H1 (cell line): ENCODE data around the gene ZSCAN10. TPM values are rescaled to one million over a fixed set of nuclear protein-coding genes. Genes with fewer than 3 reads are reported as not detected.

ENCODE experiments used
- BRCA1 ChIP-seq: IDR thresholded peaks from 2 replicates; pipeline ENCODE4 v1.6.1; 2012; ENCODE audit warnings: low read depth, low read length, improper control_type of control experiment
- CBX5 ChIP-seq: fragments of 300-800, 300-1000 bp; sonication (generic); IDR thresholded peaks from 2 replicates; pipeline ENCODE4 v1.7.1; 2016; ENCODE audit warnings: antibody characterized with exemption, low read length, low read depth
- CEBPB ChIP-seq: IDR thresholded peaks from 2 replicates; pipeline ENCODE4 v1.6.1; 2012; ENCODE audit warnings: low read depth, low read length
- CHD1 ChIP-seq: IDR thresholded peaks from 2 replicates; pipeline ENCODE4 v1.6.1; 2012; ENCODE audit warnings: low read depth, low read length, improper control_type of control experiment
- CTBP2 ChIP-seq: IDR thresholded peaks from 2 replicates; pipeline ENCODE4 v1.7.0; 2011; ENCODE audit warnings: borderline replicate concordance, mild to moderate bottlenecking, moderate library complexity, mixed read lengths, low read length; ENCODE audit not compliant: insufficient read depth, insufficient read length
- CTCF ChIP-seq, 3 experiments: IDR thresholded peaks; 1 replicate in 2 of 3; 2 replicates in 1 of 3; pipeline versions ENCODE4 v1.5.1 to v1.6.1; 2011; ENCODE audit warnings: low read length in 3 of 3, mild to moderate bottlenecking in 3 of 3, inconsistent platforms in 2 of 3, low read depth in 1 of 3, moderate library complexity in 1 of 3; ENCODE audit not compliant: insufficient read depth in 1 of 3; ENCODE audit errors: control extremely low read depth in 1 of 3
- HDAC6 ChIP-seq: IDR thresholded peaks from one replicate; pipeline ENCODE4 v1.7.1; 2012; ENCODE audit warnings: low read depth, mild to moderate bottlenecking, inconsistent platforms, low read length, moderate library complexity
- KDM1A ChIP-seq: fragments of 200-600, 300-600 bp; sonication (generic); IDR thresholded peaks from 2 replicates; pipeline ENCODE4 v1.7.1; 2016; ENCODE audit warnings: mild to moderate bottlenecking, low read length, borderline replicate concordance
- POLR2A ChIP-seq, 2 experiments: IDR thresholded peaks; 1 replicate in 1 of 2; 2 replicates in 1 of 2; pipeline ENCODE4 v1.6.1; 2011; ENCODE audit warnings: low read depth in 2 of 2, low read length in 2 of 2, mild to moderate bottlenecking in 2 of 2; ENCODE audit errors: control extremely low read depth in 1 of 2
- POLR2AphosphoS5 ChIP-seq: IDR thresholded peaks from 2 replicates; pipeline ENCODE4 v1.6.1; 2011; ENCODE audit warnings: low read depth, low read length
- POU5F1 ChIP-seq: IDR thresholded peaks from 2 replicates; pipeline ENCODE4 v1.6.1; 2011; ENCODE audit warnings: low read depth, mild to moderate bottlenecking, low read length, moderate library complexity
- RAD21 ChIP-seq, 2 experiments: IDR thresholded peaks in 1 of 2; conservative IDR thresholded peaks in 1 of 2; 2 replicates each; pipeline ENCODE4 v1.6.1; 2011; ENCODE audit warnings: low read depth in 2 of 2, low read length in 2 of 2, improper control_type of control experiment in 1 of 2, inconsistent platforms in 1 of 2, mild to moderate bottlenecking in 1 of 2, moderate library complexity in 1 of 2
- RBBP5 ChIP-seq: IDR thresholded peaks from 2 replicates; pipeline ENCODE4 v1.7.1; 2012; ENCODE audit warnings: low read depth, mild to moderate bottlenecking, inconsistent platforms, low read length, moderate library complexity, borderline replicate concordance
- RNF2 ChIP-seq: fragments of 200-900, 300-1000 bp; sonication (generic); IDR thresholded peaks from 2 replicates; pipeline ENCODE4 v1.7.1; 2016; ENCODE audit warnings: borderline replicate concordance, low read depth, mild to moderate bottlenecking, antibody characterized with exemption, low read length; ENCODE audit not compliant: poor library complexity, severe bottlenecking; ENCODE audit errors: missing control alignments
- SIN3A ChIP-seq, 2 experiments: IDR thresholded peaks in 1 of 2; conservative IDR thresholded peaks in 1 of 2; 2 replicates each; pipeline ENCODE4 v1.6.1; 2011 to 2012; ENCODE audit warnings: low read length in 2 of 2, improper control_type of control experiment in 1 of 2, low read depth in 1 of 2, mild to moderate bottlenecking in 1 of 2
- SUZ12 ChIP-seq: fragments of 200-600 bp; sonication (generic); IDR thresholded peaks from 2 replicates; pipeline ENCODE4 v1.6.1; 2012; ENCODE audit warnings: mild to moderate bottlenecking, inconsistent platforms, low read length, moderate library complexity, mixed read lengths
- TEAD4 ChIP-seq: IDR thresholded peaks from 2 replicates; pipeline ENCODE4 v1.6.1; 2012; ENCODE audit warnings: low read depth, low read length, inconsistent platforms, mixed read lengths
- USF2 ChIP-seq: IDR thresholded peaks from 2 replicates; pipeline ENCODE4 v1.6.1; 2011; ENCODE audit warnings: low read length, improper control_type of control experiment
- YY1 ChIP-seq: IDR thresholded peaks from 2 replicates; pipeline ENCODE4 v1.6.1; 2011; ENCODE audit warnings: low read depth, mild to moderate bottlenecking, low read length
- polyA plus RNA-seq, 7 experiments: library from polyadenylated mRNA; depleted of rRNA in 3 of 7; stranded (reverse) in 5 of 7; unstranded in 2 of 7; fragments of >200 nt in 5 of 7; fragments of 200-250 nt in 2 of 7; gene quantifications; 1 replicate in 5 of 7; 2 replicates in 1 of 7; 4 replicates in 1 of 7; pipeline versions ENCODE4 v1.2.1 to v1.2.3, GENCODE V29; 2011 to 2013; ENCODE audit warnings: missing spikeins in 2 of 7, mixed read lengths in 2 of 7
- total RNA-seq: library from RNA; stranded (reverse); fragmentation: NEBNext Ultra II Directional; extraction: Animal tissue kit (Norgen Biotek cat#: 25700); gene quantifications from 2 replicates; pipeline ENCODE4 v1.2.1, GENCODE V29; 2021

Gene ZSCAN10
- total and polyA plus RNA-seq, 2 of the 8 experiments (the other 6 are each of a cell fraction or from before 2014, with no cell fraction given): 209 to 314 TPM

- no peak for TF ChIP-seq SUZ12
- TF ChIP-seq CEBPB: no peak
- no peak for TF ChIP-seq CBX5
- TF ChIP-seq CTBP2: no peak
- no peak for TF ChIP-seq SIN3A (conservative IDR thresholded peaks at IDR 0.05 in 1 of 2, IDR thresholded peaks at IDR 0.05 in 1 of 2; ENCODE audit: low read depth in 1 of 2, low read length in 2 of 2)
- no peak for TF ChIP-seq USF2
- no peak for TF ChIP-seq RBBP5
- no peak for TF ChIP-seq YY1
- TF ChIP-seq RNF2: no peak
- no peak for TF ChIP-seq HDAC6
- TF ChIP-seq KDM1A: no peak
- TF ChIP-seq POLR2AphosphoS5: peak; percentile 59
- no peak for TF ChIP-seq TEAD4
- peak; percentile 25 to 51; a peak in 3 of 4 replicates for TF ChIP-seq RAD21 (IDR thresholded peaks at IDR 0.05 in 1 of 2, conservative IDR thresholded peaks at IDR 0.05 in 1 of 2; ENCODE audit: low read depth in 2 of 2, low read length in 2 of 2)
- peak; percentile 55 to 67 (median 65) for TF ChIP-seq CTCF (IDR thresholded peaks at IDR 0.05; ENCODE audit: control extremely low read depth in 1 of 3, insufficient read depth in 1 of 3, low read depth in 1 of 3, low read length in 3 of 3)
- peak in 1 of 2 experiments; percentile 72; a peak in 2 of 3 replicates for TF ChIP-seq POLR2A (IDR thresholded peaks at IDR 0.05; ENCODE audit: control extremely low read depth in 1 of 2, low read depth in 2 of 2, low read length in 2 of 2)
- TF ChIP-seq CHD1: no peak
- no peak for TF ChIP-seq BRCA1
- TF ChIP-seq POU5F1: no peak
These were observed 11.6 kb downstream of the ZSCAN10 start (continued) for GRCh38 chr16:3087243-3088235.
